H1 (cell line): ENCODE results near the gene MEGF11. TPM values are rescaled to one million over a fixed set of nuclear protein-coding genes. Genes with fewer than 3 reads are reported as not detected.

Experiments
- CTCF ChIA-PET: fragments of 300-600 bp; sonication (Branson Sonifier 250); formaldehyde crosslinking; loops from one replicate; lab custom pipeline; 2021; ENCODE audit not compliant: partially characterized antibody; lab: Charles Lee
- POLR2A ChIA-PET: fragments of 300-600 bp; sonication (Branson Sonifier 250); formaldehyde crosslinking; loops from one replicate; lab custom pipeline; 2021; ENCODE audit warnings: inconsistent platforms; ENCODE audit not compliant: partially characterized antibody; lab: Charles Lee
- DNase-seq, 2 experiments: peaks; one replicate each; pipeline versions ENCODE4 v3.0.0 to v3.0.0-alpha.2; 2010 to 2022; ENCODE audit warnings: low spot score in 2 of 2, low read depth in 1 of 2, mixed read lengths in 1 of 2
- FAIRE-seq: peaks from 2 replicates; lab custom pipeline; 2011; peaks lifted over from hg19 to GRCh38; lab: Jason Lieb, UNC
- H2AFZ ChIP-seq: 2 replicates; pipeline ENCODE4 v1.8.1; 2012; ENCODE audit warnings: low read length, inconsistent platforms
- H2AK5ac ChIP-seq: 2 replicates; pipeline ENCODE4 v1.6.1; 2013; ENCODE audit warnings: low read depth, low read length
- H2BK120ac ChIP-seq: replicated peaks from 2 replicates; pipeline ENCODE3; 2013; ENCODE audit warnings: low read depth, low read length, inconsistent platforms
- H2BK12ac ChIP-seq: 2 replicates; pipeline ENCODE4 v1.6.1; 2013; ENCODE audit warnings: low read depth, low read length
- H2BK15ac ChIP-seq: 2 replicates; pipeline ENCODE4 v1.6.1; 2013; ENCODE audit warnings: low read length
- H2BK20ac ChIP-seq: 2 replicates; pipeline ENCODE4 v1.6.1; 2013; ENCODE audit warnings: low read length
- H2BK5ac ChIP-seq: 2 replicates; pipeline ENCODE4 v1.6.1; 2013; ENCODE audit warnings: low read depth, low read length
- H3K14ac ChIP-seq: 2 replicates; pipeline ENCODE4 v1.6.1; 2013; ENCODE audit warnings: inconsistent platforms; ENCODE audit not compliant: insufficient read length
- H3K18ac ChIP-seq: 2 replicates; pipeline ENCODE4 v1.6.1; 2013; ENCODE audit warnings: low read length; ENCODE audit errors: extremely low read depth
- H3K23ac ChIP-seq: 2 replicates; pipeline ENCODE4 v1.6.1; 2013; ENCODE audit warnings: inconsistent platforms; ENCODE audit not compliant: insufficient read length
- H3K23me2 ChIP-seq: 2 replicates; pipeline ENCODE4 v1.6.1; 2013; ENCODE audit warnings: low read depth, low read length
- H3K27ac ChIP-seq: 2 replicates; pipeline ENCODE4 v1.6.1; 2011; ENCODE audit warnings: low read depth, low read length, inconsistent platforms
- H3K27me3 ChIP-seq, 4 experiments: replicated peaks in 1 of 4; 1 replicate in 1 of 4; 2 replicates in 3 of 4; pipeline versions ENCODE4 v1.6.1 to v1.8.1; 2011 to 2013; ENCODE audit warnings: low read length in 3 of 4, mild to moderate bottlenecking in 3 of 4, inconsistent platforms in 2 of 4, mixed read lengths in 2 of 4, moderate library complexity in 1 of 4; ENCODE audit not compliant: control insufficient read depth in 3 of 4, insufficient read depth in 3 of 4; ENCODE audit errors: extremely low read depth in 1 of 4
- H3K36me3 ChIP-seq, 4 experiments: 2 replicates each; pipeline versions ENCODE4 v1.6.1 to v1.8.1; 2011 to 2013; ENCODE audit warnings: mild to moderate bottlenecking in 4 of 4, low read length in 3 of 4, moderate library complexity in 2 of 4, control low read depth in 1 of 4, inconsistent platforms in 1 of 4; ENCODE audit not compliant: insufficient read depth in 4 of 4, control insufficient read depth in 2 of 4
- H3K4ac ChIP-seq: replicated peaks from 2 replicates; pipeline ENCODE3; 2013; ENCODE audit warnings: low read length, low read depth, mixed read lengths, inconsistent platforms; ENCODE audit not compliant: insufficient read length
- H3K4me1 ChIP-seq, 4 experiments: replicated peaks in 1 of 4; 1 replicate in 1 of 4; 2 replicates in 3 of 4; pipeline versions ENCODE4 v1.6.1 to v1.8.1; 2011 to 2013; ENCODE audit warnings: low read length in 3 of 4, inconsistent platforms in 2 of 4, mixed read lengths in 1 of 4; ENCODE audit not compliant: insufficient read depth in 4 of 4, control insufficient read depth in 3 of 4
- H3K4me2 ChIP-seq, 2 experiments: 2 replicates each; pipeline versions ENCODE4 v1.6.1 to v1.8.1; 2011 to 2013; ENCODE audit warnings: low read depth in 2 of 2, low read length in 2 of 2, control low read depth in 1 of 2, inconsistent platforms in 1 of 2, mild to moderate bottlenecking in 1 of 2; ENCODE audit not compliant: insufficient read depth in 1 of 2
- H3K4me3 ChIP-seq, 4 experiments: fragments of 200-600, 300-600 bp in 1 of 4; sonication (generic), shearing (Covaris generic), sonication (Bioruptor Twin) in 1 of 4; 2 replicates each; pipeline versions ENCODE4 v1.5.1 to v1.8.1; 2011 to 2016; ENCODE audit warnings: low read length in 4 of 4, low read depth in 3 of 4, control low read depth in 2 of 4, inconsistent platforms in 2 of 4, mild to moderate bottlenecking in 2 of 4, mixed read lengths in 1 of 4, moderate library complexity in 1 of 4; ENCODE audit not compliant: insufficient read depth in 2 of 4; ENCODE audit errors: extremely low read depth in 1 of 4
- H3K56ac ChIP-seq: replicated peaks from 2 replicates; pipeline ENCODE3; 2013; ENCODE audit warnings: low read depth, mild to moderate bottlenecking, mixed read lengths, low read length, inconsistent platforms; ENCODE audit not compliant: insufficient read length
- H3K79me1 ChIP-seq: 2 replicates; pipeline ENCODE4 v1.6.1; 2013; ENCODE audit warnings: low read depth, low read length, control low read depth
- H3K79me2 ChIP-seq, 2 experiments: 2 replicates each; pipeline versions ENCODE4 v1.6.1 to v1.8.1; 2012 to 2013; ENCODE audit warnings: low read length in 2 of 2, mild to moderate bottlenecking in 2 of 2, inconsistent platforms in 1 of 2; ENCODE audit not compliant: insufficient read depth in 2 of 2, control insufficient read depth in 1 of 2
- H3K9ac ChIP-seq, 4 experiments: replicated peaks in 1 of 4; 1 replicate in 1 of 4; 2 replicates in 3 of 4; pipeline versions ENCODE4 v1.6.1 to v1.8.1; 2011 to 2013; ENCODE audit warnings: low read depth in 3 of 4, low read length in 3 of 4, control low read depth in 2 of 4, mild to moderate bottlenecking in 2 of 4, moderate library complexity in 2 of 4, inconsistent platforms in 1 of 4; ENCODE audit errors: extremely low read depth in 1 of 4
- H3K9me3 ChIP-seq, 2 experiments: 2 replicates each; pipeline versions ENCODE4 v1.6.1 to v1.8.1; 2012 to 2013; ENCODE audit warnings: mild to moderate bottlenecking in 2 of 2, moderate library complexity in 2 of 2, control low read depth in 1 of 2, inconsistent platforms in 1 of 2, low read depth in 1 of 2, low read length in 1 of 2, mixed read lengths in 1 of 2; ENCODE audit not compliant: insufficient read depth in 2 of 2
- H4K20me1 ChIP-seq, 2 experiments: replicated peaks in 1 of 2; 2 replicates each; pipeline versions ENCODE3 to v1.8.1; 2011 to 2013; ENCODE audit warnings: inconsistent platforms in 2 of 2, low read length in 2 of 2, mild to moderate bottlenecking in 1 of 2; ENCODE audit not compliant: insufficient read depth in 2 of 2, control insufficient read depth in 1 of 2
- H4K5ac ChIP-seq: 2 replicates; pipeline ENCODE4 v1.6.1; 2013; ENCODE audit warnings: low read length, low read depth, mixed read lengths, inconsistent platforms; ENCODE audit not compliant: insufficient read length
- H4K8ac ChIP-seq: 2 replicates; pipeline ENCODE4 v1.8.0; 2013; ENCODE audit warnings: mild to moderate bottlenecking, moderate library complexity, low read length, inconsistent platforms; ENCODE audit not compliant: insufficient read depth; ENCODE audit errors: extremely low read depth
- H4K91ac ChIP-seq: replicated peaks from 2 replicates; pipeline ENCODE3; 2013; ENCODE audit warnings: low read length, mixed read lengths, inconsistent platforms; ENCODE audit not compliant: insufficient read length
- CTCF ChIP-seq, 3 experiments: IDR thresholded peaks; 1 replicate in 2 of 3; 2 replicates in 1 of 3; pipeline versions ENCODE4 v1.5.1 to v1.6.1; 2011; ENCODE audit warnings: low read length in 3 of 3, mild to moderate bottlenecking in 3 of 3, inconsistent platforms in 2 of 3, low read depth in 1 of 3, moderate library complexity in 1 of 3; ENCODE audit not compliant: insufficient read depth in 1 of 3; ENCODE audit errors: control extremely low read depth in 1 of 3
- EP300 ChIP-seq, 2 experiments: IDR thresholded peaks; 1 replicate in 1 of 2; 2 replicates in 1 of 2; pipeline ENCODE4 v1.6.1; 2011 to 2012; ENCODE audit warnings: low read depth in 2 of 2, low read length in 2 of 2, mild to moderate bottlenecking in 2 of 2, borderline replicate concordance in 1 of 2, inconsistent platforms in 1 of 2, moderate library complexity in 1 of 2
- KDM4A ChIP-seq: IDR thresholded peaks from one replicate; pipeline ENCODE4 v1.7.1; 2012; ENCODE audit warnings: low read depth, mild to moderate bottlenecking, moderate library complexity, low read length, inconsistent platforms; ENCODE audit not compliant: severe bottlenecking
- NRF1 ChIP-seq: IDR thresholded peaks from 2 replicates; pipeline ENCODE4 v1.6.1; 2011; ENCODE audit warnings: mild to moderate bottlenecking, low read depth, low read length, improper control_type of control experiment
- WGBS, 2 experiments: shearing (Covaris generic) in 1 of 2; methylation state at CpG; one replicate each; pipeline versions ENCODE4 v1.1.6 to v1.1.7; 2013 to 2015; ENCODE audit warnings: low lambda C conversion rate in 2 of 2, mixed read lengths in 2 of 2, inconsistent platforms in 1 of 2, low coverage in 1 of 2, missing lambda C conversion rate in 1 of 2; ENCODE audit not compliant: insufficient replicate concordance in 2 of 2, insufficient coverage in 1 of 2, insufficient read length in 1 of 2; ENCODE audit errors: extremely low coverage in 1 of 2, missing lambda C conversion rate in 1 of 2; 5-methylcytosine and 5-hydroxymethylcytosine counted together
- polyA plus RNA-seq, 7 experiments: library from polyadenylated mRNA; depleted of rRNA in 3 of 7; stranded (reverse) in 5 of 7; unstranded in 2 of 7; fragments of >200 nt in 5 of 7; fragments of 200-250 nt in 2 of 7; gene quantifications; 1 replicate in 5 of 7; 2 replicates in 1 of 7; 4 replicates in 1 of 7; pipeline versions ENCODE4 v1.2.1 to v1.2.3, GENCODE V29; 2011 to 2013; ENCODE audit warnings: missing spikeins in 2 of 7, mixed read lengths in 2 of 7
- total RNA-seq: library from RNA; stranded (reverse); fragmentation: NEBNext Ultra II Directional; extraction: Animal tissue kit (Norgen Biotek cat#: 25700); gene quantifications from 2 replicates; pipeline ENCODE4 v1.2.1, GENCODE V29; 2021

The MEGF11 gene
- total and polyA plus RNA-seq, 2 of the 8 experiments (the other 6 are each of a cell fraction or from before 2014, with no cell fraction given) = 4.4 to 4.8 TPM

DNA sequence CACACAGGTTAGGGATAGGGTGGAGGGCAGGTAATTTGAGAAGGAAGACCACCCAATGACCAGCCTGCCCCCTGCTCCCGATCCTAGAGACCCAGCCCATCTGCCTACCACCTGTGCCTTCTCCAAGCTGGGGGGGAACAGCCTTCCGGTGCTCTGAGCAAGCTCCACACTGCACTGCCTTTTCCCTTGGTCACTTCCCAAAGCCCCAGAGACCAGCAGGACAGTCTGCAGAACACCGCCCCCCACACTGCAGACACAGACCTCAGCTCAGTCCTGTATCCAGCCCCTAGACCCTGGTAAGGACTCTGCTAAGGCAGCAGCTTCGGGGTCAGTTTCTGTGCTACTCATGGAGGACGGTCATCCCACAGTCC lies 156.9 kb downstream of the MEGF11 start:
- Histone ChIP-seq H2AK5ac (peak overlapping the region; percentile 10; the same call in 1 of the 2 replicates), H3K27me3 (no peaks in the 10 kb centered on the region), H3K79me1 (no peaks in the 10 kb centered on the region), H3K23me2 (no peaks in the 10 kb centered on the region), H2BK120ac (no peak overlapping the region), H2BK12ac (peak overlapping the region; percentile 39; the same call in 1 of the 2 replicates), H2BK20ac (no peak overlapping the region), H4K5ac (no peak overlapping the region), H4K8ac (no peak overlapping the region), H4K91ac (no peak overlapping the region), H2BK15ac (no peak overlapping the region), H2BK5ac (no peak overlapping the region), H3K9me3 (no peaks in the 10 kb centered on the region), H3K4me1 (peaks cover 6 to 16% (median 10%) of the 10 kb centered on the region in 4 experiments), H3K79me2 (no peaks in the 10 kb centered on the region), H3K27ac (no peak overlapping the region), H3K56ac (no peak overlapping the region), H3K18ac (no peak overlapping the region), H3K36me3 (no peaks in the 10 kb centered on the region), H3K4me2 (no peak overlapping the region), H2AFZ (no peak overlapping the region), H3K14ac (no peak overlapping the region), H3K4ac (no peak overlapping the region), H3K4me3 (no peak overlapping the region), H4K20me1 (no peaks in the 10 kb centered on the region), H3K9ac (no peak overlapping the region), H3K23ac (no peak overlapping the region)
- ChIA-PET POLR2A (interaction anchor here (1.0 to 1.1 kb wide), 2 partner anchors 82 to 486 kb away, joined by 3 read pairs; partner anchors contain the start of gene INTS14), CTCF (interaction anchor here (0.7 to 2.4 kb wide), 9 partner anchors 11 to 151 kb away, joined by 3 to 16 read pairs (median 3); no protein-coding TSS in a partner anchor)
- DNase-seq (no peak), FAIRE-seq (no peak)
- 93% methylated on average over 5 of the region's 5 CpGs; no CpG with 5 or more reads in 1 of the 2 experiments for WGBS, 2 experiments
- TF ChIP-seq KDM4A (no peak), EP300 (IDR thresholded peaks at IDR 0.05; ENCODE audit: borderline replicate concordance in 1 of 2, low read depth in 2 of 2, low read length in 2 of 2) (no peak), NRF1 (no peak), CTCF (IDR thresholded peaks at IDR 0.05; ENCODE audit: control extremely low read depth in 1 of 3, insufficient read depth in 1 of 3, low read depth in 1 of 3, low read length in 3 of 3) (no peak)
